DND-41 (cell line): ENCODE measurements around the gene SRGN.

Experiments used
- ATAC-seq: fragments of 200-7000 bp; cut with Tn5 transposase; 3 replicates; pipeline ENCODE4 v1.9.1; 2021; ENCODE audit warnings: low read depth; ENCODE audit not compliant: insufficient read depth
- DNase-seq: peaks from one replicate; pipeline ENCODE4 v3.0.0-alpha.2; 2020
- H2AFZ ChIP-seq: 2 replicates; pipeline ENCODE4 v1.6.0; 2012; ENCODE audit warnings: low read depth, low read length
- H3K27ac ChIP-seq: 2 replicates; pipeline ENCODE4 v1.5.1; 2012; ENCODE audit warnings: low read length, inconsistent platforms
- H3K27me3 ChIP-seq: fragments of 200-600 bp; sonication (generic); 2 replicates; pipeline ENCODE4 v1.6.0; 2012; ENCODE audit warnings: low read length, mild to moderate bottlenecking, inconsistent platforms; ENCODE audit not compliant: insufficient read depth, poor library complexity
- H3K36me3 ChIP-seq: 2 replicates; pipeline ENCODE4 v1.5.1; 2012; ENCODE audit warnings: low read length, inconsistent platforms; ENCODE audit not compliant: insufficient read depth
- H3K4me1 ChIP-seq: 2 replicates; pipeline ENCODE4 v1.5.1; 2012; ENCODE audit warnings: mild to moderate bottlenecking, low read length; ENCODE audit not compliant: insufficient read depth
- H3K4me2 ChIP-seq: 2 replicates; pipeline ENCODE4 v1.6.0; 2012; ENCODE audit warnings: mild to moderate bottlenecking, moderate library complexity, low read length, inconsistent platforms; ENCODE audit not compliant: insufficient read depth
- H3K4me3 ChIP-seq, 2 experiments: fragments of 200-600 bp in 1 of 2; shearing (Covaris generic) in 1 of 2; 2 replicates each; pipeline ENCODE4 v1.5.1; 2012 to 2016; ENCODE audit warnings: inconsistent platforms in 2 of 2, low read length in 2 of 2, mild to moderate bottlenecking in 2 of 2, low read depth in 1 of 2, moderate library complexity in 1 of 2
- H3K79me2 ChIP-seq: 2 replicates; pipeline ENCODE4 v1.6.0; 2012; ENCODE audit warnings: low read length, inconsistent platforms; ENCODE audit not compliant: insufficient read depth
- H3K9ac ChIP-seq: 2 replicates; pipeline ENCODE4 v1.6.0; 2012; ENCODE audit warnings: low read depth, mild to moderate bottlenecking, inconsistent platforms, low read length, moderate library complexity
- H3K9me3 ChIP-seq: 2 replicates; pipeline ENCODE4 v1.5.1; 2012; ENCODE audit warnings: low read length, moderate library complexity, mild to moderate bottlenecking, inconsistent platforms; ENCODE audit not compliant: insufficient read depth, severe bottlenecking
- H4K20me1 ChIP-seq: 2 replicates; pipeline ENCODE4 v1.6.0; 2012; ENCODE audit warnings: low read length; ENCODE audit not compliant: insufficient read depth
- CTCF ChIP-seq: IDR thresholded peaks from 2 replicates; pipeline ENCODE4 v1.5.1; 2012; ENCODE audit warnings: borderline replicate concordance, low read length, moderate library complexity, mild to moderate bottlenecking; ENCODE audit not compliant: poor library complexity, severe bottlenecking; ENCODE audit errors: extremely low read depth
- EZH2 ChIP-seq: IDR thresholded peaks from 3 replicates; pipeline ENCODE4 v1.6.1; 2012; ENCODE audit warnings: borderline replicate concordance, low read depth, mild to moderate bottlenecking, moderate library complexity, low read length, inconsistent platforms; ENCODE audit not compliant: severe bottlenecking

Gene SRGN

GRCh38 chr10:69071610-69072009 is 16.3 kb upstream of the SRGN start:
- Histone ChIP-seq H3K36me3 (no peaks in the 10 kb centered on the region), H3K4me3 (no peak overlapping the region), H3K4me2 (no peak overlapping the region), H3K9ac (no peak overlapping the region), H2AFZ (no peak overlapping the region), H3K79me2 (no peaks in the 10 kb centered on the region), H3K27me3 (no peaks in the 10 kb centered on the region), H3K9me3 (no peaks in the 10 kb centered on the region), H3K27ac (no peak overlapping the region), H3K4me1 (no peaks in the 10 kb centered on the region), H4K20me1 (no peaks in the 10 kb centered on the region)
- no peak for TF ChIP-seq CTCF
- TF ChIP-seq EZH2 = no peak
- no peak for ATAC-seq
- DNase-seq = no peak

GRCh38 chr10:69073026-69073425 is 14.9 kb upstream of the SRGN start:
- DNase-seq (no peak), ATAC-seq (no peak)
- H3K27me3 ChIP-seq = no peaks in the 10 kb centered on the region
- H4K20me1 ChIP-seq = no peaks in the 10 kb centered on the region
- H3K36me3 ChIP-seq = no peaks in the 10 kb centered on the region
- H3K4me2 ChIP-seq = no peak overlapping the region
- H3K4me1 ChIP-seq = no peaks in the 10 kb centered on the region
- TF ChIP-seq EZH2 (no peak), CTCF (no peak)
- no peak overlapping the region for H3K4me3 ChIP-seq
- H3K9me3 ChIP-seq = no peaks in the 10 kb centered on the region
- no peak overlapping the region; the same call in 1 of the 2 replicates for H2AFZ ChIP-seq
- no peak overlapping the region for H3K27ac ChIP-seq
- no peaks in the 10 kb centered on the region for H3K79me2 ChIP-seq
- H3K9ac ChIP-seq = no peak overlapping the region

GRCh38 chr10:69073736-69074364 is 14.1 kb upstream of the SRGN start:
- Histone ChIP-seq H3K4me2 (no peak overlapping the region), H3K9ac (no peak overlapping the region), H2AFZ (no peak overlapping the region), H3K27ac (no peak overlapping the region), H3K4me3 (no peak overlapping the region), H3K27me3 (no peaks in the 10 kb centered on the region), H4K20me1 (no peaks in the 10 kb centered on the region), H3K36me3 (no peaks in the 10 kb centered on the region), H3K9me3 (no peaks in the 10 kb centered on the region), H3K79me2 (no peaks in the 10 kb centered on the region), H3K4me1 (no peaks in the 10 kb centered on the region)
- no peak for TF ChIP-seq EZH2
- no peak for DNase-seq
- ATAC-seq = no peak

GRCh38 chr10:69074532-69074931 is 13.4 kb upstream of the SRGN start:
- no peak for ATAC-seq
- Histone ChIP-seq H3K79me2 (no peaks in the 10 kb centered on the region), H3K36me3 (no peaks in the 10 kb centered on the region), H3K27me3 (no peaks in the 10 kb centered on the region), H2AFZ (no peak overlapping the region), H3K4me1 (no peaks in the 10 kb centered on the region), H4K20me1 (no peaks in the 10 kb centered on the region), H3K9ac (no peak overlapping the region), H3K4me3 (no peak overlapping the region), H3K4me2 (no peak overlapping the region), H3K27ac (no peak overlapping the region), H3K9me3 (no peaks in the 10 kb centered on the region)
- DNase-seq = no peak
- no peak for TF ChIP-seq EZH2
- TF ChIP-seq CTCF = no peak
